Neural progenitor cell (in vitro differentiated cells): ENCODE measurements around the gene DENND2D. TPM values are rescaled to one million over a fixed set of nuclear protein-coding genes. Genes with fewer than 3 reads are reported as not detected.

ENCODE experiments used
- DNase-seq: peaks from one replicate; pipeline ENCODE4 v3.0.0-alpha.2; 2016; ENCODE audit warnings: low spot score
- H2AFZ ChIP-seq: fragments of 200-600 bp; sonication (generic); replicated peaks from 2 replicates; pipeline ENCODE4 v1.6.1; 2016; ENCODE audit warnings: antibody characterized with exemption
- H3F3A ChIP-seq: fragments of 200-600 bp; sonication (generic); 2 replicates; pipeline ENCODE4 v1.6.1; 2016; ENCODE audit warnings: antibody characterized with exemption, low read depth
- H3K27ac ChIP-seq: fragments of 200-600 bp; sonication (generic); 2 replicates; pipeline ENCODE4 v1.5.1; 2016; ENCODE audit warnings: mild to moderate bottlenecking
- H3K27me3 ChIP-seq: fragments of 200-600 bp; sonication (generic); 2 replicates; pipeline ENCODE4 v1.6.1; 2016; ENCODE audit warnings: mild to moderate bottlenecking, moderate library complexity
- H3K36me3 ChIP-seq: fragments of 200-600 bp; sonication (generic); 2 replicates; pipeline ENCODE4 v1.5.1; 2016
- H3K4me1 ChIP-seq: fragments of 200-600 bp; sonication (generic); 2 replicates; pipeline ENCODE4 v1.6.1; 2016; ENCODE audit warnings: mixed run types
- H3K4me2 ChIP-seq: fragments of 200-600 bp; sonication (generic); 2 replicates; pipeline ENCODE4 v1.6.1; 2016
- H3K4me3 ChIP-seq: fragments of 200-600 bp; sonication (generic); 2 replicates; pipeline ENCODE4 v1.5.1; 2016
- H3K79me2 ChIP-seq: fragments of 200-600 bp; sonication (generic); 2 replicates; pipeline ENCODE4 v1.6.1; 2016; ENCODE audit warnings: low read depth
- H3K9ac ChIP-seq: fragments of 200-600 bp; sonication (generic); 2 replicates; pipeline ENCODE4 v1.6.1; 2016
- H3K9me3 ChIP-seq: fragments of 200-600 bp; sonication (generic); 2 replicates; pipeline ENCODE4 v1.5.1; 2016; ENCODE audit warnings: low read depth
- H4K20me1 ChIP-seq: fragments of 200-600 bp; sonication (generic); 2 replicates; pipeline ENCODE4 v1.6.1; 2016; ENCODE audit warnings: low read depth
- H3K27ac Mint-ChIP-seq: 3 replicates; pipeline ENCODE4 v1.8.0; 2021; ENCODE audit warnings: mixed read lengths
- H3K27me3 Mint-ChIP-seq: 2 replicates; pipeline ENCODE4 v1.8.0; 2022; ENCODE audit warnings: low read depth, mild to moderate bottlenecking, inconsistent platforms, moderate library complexity, mixed read lengths; ENCODE audit not compliant: insufficient read depth
- H3K36me3 Mint-ChIP-seq: 3 replicates; pipeline ENCODE4 v1.8.0; 2021; ENCODE audit warnings: mixed read lengths
- H3K4me1 Mint-ChIP-seq: 3 replicates; pipeline ENCODE4 v1.8.0; 2021; ENCODE audit warnings: mixed read lengths
- H3K4me3 Mint-ChIP-seq: 3 replicates; pipeline ENCODE4 v1.8.0; 2021; ENCODE audit warnings: mild to moderate bottlenecking, moderate library complexity, mixed read lengths
- H3K9me3 Mint-ChIP-seq: 3 replicates; pipeline ENCODE4 v1.8.0; 2020; ENCODE audit warnings: mixed read lengths
- CTCF ChIP-seq: fragments of 200-600 bp; sonication (generic); IDR thresholded peaks from 2 replicates; pipeline ENCODE4 v1.5.1; 2017; ENCODE audit warnings: antibody characterized with exemption, mild to moderate bottlenecking
- EZH2 ChIP-seq: fragments of 200-600 bp; sonication (generic); IDR thresholded peaks from 2 replicates; pipeline ENCODE4 v1.6.1; 2017; ENCODE audit warnings: antibody characterized with exemption, mild to moderate bottlenecking, moderate library complexity
- EZH2phosphoT487 ChIP-seq: fragments of 200-600 bp; sonication (generic); IDR thresholded peaks from 2 replicates; pipeline ENCODE4 v1.6.1; 2017; ENCODE audit warnings: antibody characterized with exemption
- total RNA-seq: library from RNA; depleted of rRNA; stranded (reverse); fragments of >200 nt; gene quantifications from 2 replicates; pipeline ENCODE4 v1.2.3, GENCODE V29; 2015; ENCODE audit warnings: low replicate concordance

DENND2D gene
- total RNA-seq, 1 donor from 2014 or later = not detected

DNA sequence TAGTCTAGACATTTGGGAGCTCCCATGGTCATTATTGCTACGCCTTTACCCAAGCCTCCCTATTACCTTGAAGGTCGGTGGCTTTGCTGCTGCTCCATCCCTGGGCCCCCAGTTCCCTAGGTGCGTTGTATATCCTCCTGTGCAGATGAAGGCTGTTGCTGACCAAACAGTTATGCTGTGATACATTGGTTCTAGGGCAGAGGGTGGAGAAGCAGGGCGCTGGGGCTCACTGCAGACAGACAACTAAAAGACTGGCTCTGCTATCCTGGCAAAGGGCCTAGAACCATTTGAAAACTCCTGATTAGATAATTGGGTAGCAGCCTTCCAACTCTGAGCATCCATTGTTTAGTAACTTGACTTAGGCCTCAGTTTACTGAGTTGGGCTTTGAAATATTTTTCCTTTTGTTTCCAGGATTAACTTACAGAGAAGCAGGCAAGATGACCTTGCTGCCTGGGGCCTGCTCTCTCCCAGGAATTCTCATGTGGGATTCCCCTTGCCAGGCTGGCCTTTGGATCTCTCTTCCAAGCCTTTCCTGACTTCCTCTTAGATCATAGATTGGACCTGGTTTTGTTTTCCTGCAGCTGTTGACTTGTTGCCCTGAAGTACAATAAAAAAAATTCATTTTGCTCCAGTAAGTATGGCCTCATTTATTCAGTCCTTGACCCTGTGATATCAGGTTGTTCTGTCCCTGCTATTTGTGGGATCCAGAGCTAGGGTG lies 42.5 kb upstream of the DENND2D start:
- Histone ChIP-seq H3K36me3 (no peaks in the 10 kb centered on the region), H3K79me2 (no peaks in the 10 kb centered on the region), H3K4me3 (no peak overlapping the region), H3K4me1 (no peaks in the 10 kb centered on the region), H3K27me3 (no peaks in the 10 kb centered on the region), H3K9me3 (no peaks in the 10 kb centered on the region), H4K20me1 (no peaks in the 10 kb centered on the region), H3K9ac (no peak overlapping the region), H3K4me2 (no peak overlapping the region), H3K27ac (no peak overlapping the region), H2AFZ (no peak overlapping the region), H3F3A (no peaks in the 10 kb centered on the region)
- peaks cover 5% of the 10 kb centered on the region for H3K27me3 Mint-ChIP-seq
- TF ChIP-seq EZH2phosphoT487 (no peak), EZH2 (no peak), CTCF (no peak)
- H3K9me3 Mint-ChIP-seq = no peaks in the 10 kb centered on the region
- no peaks in the 10 kb centered on the region for H3K36me3 Mint-ChIP-seq
- H3K4me1 Mint-ChIP-seq = no peaks in the 10 kb centered on the region
- H3K27ac Mint-ChIP-seq = no peak overlapping the region
- no peak overlapping the region for H3K4me3 Mint-ChIP-seq
- DNase-seq = no peak

- Histone ChIP-seq H3K4me2 (no peak overlapping the region), H3K27ac (no peak overlapping the region), H3F3A (no peaks in the 10 kb centered on the region), H3K4me3 (no peak overlapping the region), H3K79me2 (no peaks in the 10 kb centered on the region), H3K9ac (no peak overlapping the region), H3K9me3 (no peaks in the 10 kb centered on the region), H4K20me1 (no peaks in the 10 kb centered on the region), H3K27me3 (no peaks in the 10 kb centered on the region), H3K36me3 (no peaks in the 10 kb centered on the region), H2AFZ (no peak overlapping the region), H3K4me1 (no peaks in the 10 kb centered on the region)
- H3K4me3 Mint-ChIP-seq = no peak overlapping the region
- TF ChIP-seq CTCF = no peak
- no peak for TF ChIP-seq EZH2phosphoT487
- TF ChIP-seq EZH2 = no peak
- no peaks in the 10 kb centered on the region for H3K36me3 Mint-ChIP-seq
- H3K4me1 Mint-ChIP-seq = no peaks in the 10 kb centered on the region
- H3K9me3 Mint-ChIP-seq = no peaks in the 10 kb centered on the region
- H3K27ac Mint-ChIP-seq = no peak overlapping the region
- peaks cover 2% of the 10 kb centered on the region for H3K27me3 Mint-ChIP-seq
- no peak for DNase-seq
These were observed 41.4 kb upstream of the DENND2D start for GRCh38 chr1:111241797-111242196.

- no peak overlapping the region for H2AFZ ChIP-seq
- H3K4me3 Mint-ChIP-seq = no peak overlapping the region
- H3K9me3 Mint-ChIP-seq = peaks cover 2% of the 10 kb centered on the region
- H3K36me3 ChIP-seq = no peaks in the 10 kb centered on the region
- H3K36me3 Mint-ChIP-seq = no peaks in the 10 kb centered on the region
- H3K27ac Mint-ChIP-seq = no peak overlapping the region
- H3F3A ChIP-seq = no peaks in the 10 kb centered on the region
- H3K9me3 ChIP-seq = no peaks in the 10 kb centered on the region
- H3K4me2 ChIP-seq = no peak overlapping the region
- no peaks in the 10 kb centered on the region for H3K4me1 Mint-ChIP-seq
- no peaks in the 10 kb centered on the region for H3K79me2 ChIP-seq
- no peak overlapping the region for H3K4me3 ChIP-seq
- H3K4me1 ChIP-seq = no peaks in the 10 kb centered on the region
- H3K27me3 Mint-ChIP-seq = peaks cover 2% of the 10 kb centered on the region
- DNase-seq = no peak
- H3K27ac ChIP-seq = no peak overlapping the region
- H4K20me1 ChIP-seq = no peaks in the 10 kb centered on the region
- H3K27me3 ChIP-seq = no peaks in the 10 kb centered on the region
- H3K9ac ChIP-seq = no peak overlapping the region
- no peak for TF ChIP-seq EZH2
- TF ChIP-seq EZH2phosphoT487 = no peak
- no peak for TF ChIP-seq CTCF
These were observed 37.8 kb upstream of the DENND2D start for GRCh38 chr1:111238056-111238795.
